Activated CD4-positive, alpha-beta T cell treated with anti-CD3 and anti-CD28 coated beads for 1 hour (primary cell): ENCODE data around the gene GALNT18.

Experiments
- DNase-seq: peaks from one replicate; pipeline ENCODE4 v3.0.0-alpha.2; 2020

GALNT18 gene

GRCh38 chr11:11426226-11426952 lies 195.4 kb downstream of the GALNT18 start:
- DNase-seq: no peak

DNA sequence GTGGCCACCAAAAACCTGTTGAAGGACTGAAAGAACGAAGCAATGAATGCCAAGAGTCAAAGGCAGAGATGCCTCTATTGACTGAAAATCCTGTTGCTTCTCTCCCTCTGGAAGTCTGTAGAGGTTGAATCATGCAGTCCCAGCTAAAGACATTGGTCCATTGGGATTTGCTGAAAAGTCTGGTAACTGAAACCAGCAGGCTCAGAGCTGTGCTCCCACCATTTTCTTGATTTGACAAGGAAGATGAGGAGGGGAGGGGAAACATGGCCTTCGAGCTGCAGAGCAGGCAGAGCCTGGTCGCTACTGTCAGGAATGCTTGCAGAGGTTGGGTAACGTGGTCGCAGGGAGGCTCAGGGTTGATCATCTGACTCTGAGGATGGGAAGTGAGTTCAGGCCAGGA lies 196.0 kb downstream of the GALNT18 start:
- DNase-seq: no peak

- no peak for DNase-seq
Observed at GRCh38 chr11:11424688-11425087, 197.1 kb downstream of the GALNT18 start.

DNA sequence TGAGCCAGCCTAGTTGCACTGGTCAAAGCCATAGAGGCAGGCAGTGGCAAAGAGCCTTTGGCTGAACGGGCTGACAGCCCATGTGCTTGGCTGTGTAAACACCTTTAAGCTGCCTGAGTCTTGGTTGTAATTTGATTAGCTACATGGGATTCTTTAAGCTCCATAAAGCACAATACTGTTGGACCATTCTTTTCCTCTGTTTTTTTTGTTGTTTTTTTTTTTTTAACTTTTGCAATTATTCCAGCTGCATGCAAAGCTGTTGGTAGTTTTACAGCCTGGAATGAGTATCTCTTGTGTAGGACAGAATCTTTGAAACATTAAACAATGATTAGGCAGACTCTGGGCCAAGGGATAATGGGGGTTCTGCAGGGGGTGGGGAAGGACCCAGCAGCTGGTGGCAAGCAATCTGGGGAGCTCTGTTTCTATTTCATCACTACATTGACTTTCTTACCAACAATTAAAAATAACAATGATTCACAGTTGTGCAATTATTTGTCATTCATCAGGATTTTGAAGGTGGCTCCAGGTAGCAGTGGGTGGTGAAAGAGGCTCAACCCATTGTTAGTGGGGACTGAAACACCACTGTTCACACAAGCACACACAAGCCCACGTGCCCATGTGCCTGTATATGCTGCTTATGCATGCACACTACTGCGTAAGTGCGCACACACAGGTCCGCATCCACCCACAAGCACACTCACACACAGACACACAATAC lies 199.2 kb downstream of the GALNT18 start:
- no peak for DNase-seq

DNA sequence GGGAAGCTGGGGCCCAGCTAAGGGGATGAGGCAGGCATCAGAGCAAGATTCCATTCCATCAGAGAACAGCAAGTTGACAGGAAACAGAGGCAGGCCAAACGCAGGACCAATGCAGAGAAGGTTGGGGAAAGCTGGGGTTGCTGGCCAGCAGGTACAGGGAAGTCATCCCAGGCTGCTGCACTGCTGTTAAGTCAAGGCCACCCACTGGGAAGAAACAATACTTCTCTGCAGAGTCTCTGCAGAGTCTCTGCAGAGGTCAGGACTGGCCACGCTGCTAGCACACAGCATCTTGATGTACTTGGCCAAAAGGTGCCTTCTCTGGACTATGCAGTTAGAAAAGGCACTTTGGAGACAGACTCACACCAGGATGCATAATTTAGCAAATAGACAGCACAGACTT lies 200.3 kb downstream of the GALNT18 start:
- DNase-seq: no peak

DNA sequence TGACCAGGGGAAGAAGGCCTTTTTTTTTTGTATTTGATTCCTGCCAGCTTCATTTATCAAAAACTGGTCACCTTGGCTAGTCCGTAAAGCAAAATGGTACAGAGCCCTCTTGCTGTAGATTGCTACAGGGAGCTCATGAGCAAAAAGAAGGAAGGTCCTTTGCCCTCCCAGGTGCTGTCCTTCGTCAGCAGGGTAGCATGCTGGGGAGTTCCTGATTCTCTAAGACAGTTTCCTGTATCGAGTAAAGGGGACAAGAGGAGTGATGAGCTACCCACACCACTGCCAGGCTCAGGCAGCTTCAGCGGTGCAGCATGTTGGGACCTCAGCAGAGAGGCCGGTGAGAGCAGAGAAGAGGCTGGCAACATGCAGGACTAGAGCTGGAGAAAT lies 200.9 kb downstream of the GALNT18 start:
- DNase-seq: no peak

DNA sequence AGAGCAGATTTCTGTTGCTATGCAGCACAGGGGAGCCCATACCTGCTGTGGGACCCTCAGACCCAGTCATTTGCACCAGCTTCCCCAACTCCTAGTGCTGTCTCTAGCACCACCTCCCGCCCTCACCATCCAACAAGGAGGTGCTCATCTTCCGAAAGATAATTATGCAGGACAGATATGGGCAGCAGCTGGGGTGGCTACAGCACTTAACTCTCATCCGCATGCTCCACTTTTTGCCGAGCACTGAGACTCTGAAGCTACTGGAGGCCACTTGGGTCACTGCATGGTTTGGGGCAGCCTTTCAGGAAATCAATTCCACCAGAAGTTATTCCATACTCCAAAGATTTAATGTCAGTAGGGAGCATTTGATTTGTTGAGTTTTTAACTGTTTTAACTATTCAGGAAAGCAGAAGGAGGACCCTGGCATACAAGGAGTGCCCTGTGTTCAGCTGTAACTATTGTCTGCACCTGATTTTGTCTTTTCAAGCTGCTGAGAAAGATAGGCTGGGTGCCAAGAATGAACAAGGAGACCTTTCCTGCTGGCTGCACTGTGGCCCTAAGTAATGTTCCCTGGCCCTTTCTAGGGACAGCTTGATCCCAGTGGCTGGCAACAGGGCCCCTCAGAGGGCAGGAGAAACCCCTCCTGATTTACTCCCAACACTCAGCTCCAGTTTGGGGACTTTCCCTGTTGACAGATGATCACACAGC lies 201.5 kb downstream of the GALNT18 start:
- no peak for DNase-seq

DNA sequence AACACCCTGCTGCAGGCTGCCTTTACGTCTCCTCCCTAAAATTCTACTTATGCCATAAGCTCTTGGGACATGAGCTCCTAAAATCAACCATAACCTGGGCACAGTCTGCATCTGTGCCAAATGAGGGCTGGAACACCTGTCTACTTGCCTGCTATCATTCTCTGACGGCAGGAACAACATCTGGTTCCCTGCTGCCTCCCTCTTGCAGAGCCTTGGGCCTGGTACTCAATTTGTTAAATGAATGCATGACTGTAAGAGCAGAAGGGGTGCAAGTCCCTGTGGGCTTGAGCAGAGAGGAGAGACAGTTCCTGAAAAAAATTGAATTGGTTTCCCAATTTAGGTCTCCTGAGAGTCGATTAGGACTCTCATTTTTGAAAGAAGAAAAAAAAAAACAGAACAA lies 202.1 kb downstream of the GALNT18 start:
- DNase-seq: no peak

- no peak for DNase-seq
Observed at GRCh38 chr11:11416917-11417316, 204.9 kb downstream of the GALNT18 start.

- DNase-seq: no peak
Observed at GRCh38 chr11:11416502-11416901, 205.3 kb downstream of the GALNT18 start.

DNA sequence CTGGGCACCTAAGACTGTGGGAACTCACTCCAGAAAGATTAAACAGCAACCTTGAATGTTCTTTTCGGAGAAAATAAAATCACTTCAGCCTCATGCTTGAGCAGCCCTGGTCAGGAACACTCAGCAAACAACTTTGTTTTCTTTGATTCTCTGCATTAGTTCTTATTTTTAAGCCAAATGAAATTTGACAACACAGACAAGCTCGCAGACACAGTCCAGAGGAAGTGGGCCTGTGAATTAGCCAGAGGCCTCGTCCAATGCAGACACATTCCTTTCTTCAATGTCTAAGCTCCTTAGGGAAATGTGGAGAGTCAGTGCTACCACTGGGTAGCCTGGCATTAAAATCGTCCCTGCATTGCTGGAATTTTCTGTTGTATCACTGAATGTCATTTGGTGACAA lies 205.9 kb downstream of the GALNT18 start:
- DNase-seq: no peak

DNA sequence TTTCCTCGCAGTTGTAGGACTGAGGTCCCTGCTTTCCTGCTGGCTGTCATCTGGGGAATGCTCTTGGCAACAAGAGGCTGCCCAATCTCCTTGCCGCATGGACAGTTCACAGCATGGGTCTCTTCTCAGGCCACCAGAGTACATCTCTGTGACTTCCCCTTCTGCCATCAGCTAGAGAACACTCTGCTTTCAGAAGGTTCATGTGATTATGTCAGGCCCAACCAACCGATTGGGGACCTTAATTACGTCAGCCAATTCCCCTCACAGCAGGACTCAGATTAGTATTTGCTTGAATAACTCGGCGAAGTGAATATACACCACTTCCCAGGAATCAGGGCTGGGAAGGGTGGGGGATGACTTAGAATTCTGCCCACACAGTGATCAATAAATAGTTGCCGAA lies 206.8 kb downstream of the GALNT18 start:
- no peak for DNase-seq

DNA sequence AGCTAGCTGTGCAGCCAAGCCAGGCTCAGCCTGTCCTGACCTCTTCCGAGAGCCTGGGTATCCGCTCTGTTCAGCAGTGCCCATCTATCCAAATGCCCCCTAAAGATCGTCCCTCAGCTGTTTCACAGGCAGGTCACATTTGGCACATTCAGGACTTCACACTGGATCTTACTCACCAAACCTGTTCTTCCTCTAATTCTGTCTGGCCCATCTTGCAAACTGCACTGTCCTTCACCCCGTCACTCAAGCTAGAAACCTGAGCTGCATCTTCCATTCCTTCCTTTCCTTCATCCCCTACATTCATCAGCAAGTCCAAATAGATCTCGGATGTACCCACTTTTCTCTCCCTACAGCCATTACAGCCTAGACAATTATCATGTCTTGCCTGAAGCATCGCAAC lies 208.0 kb downstream of the GALNT18 start:
- no peak for DNase-seq

GRCh38 chr11:11411401-11411985 lies 210.3 kb downstream of the GALNT18 start:
- DNase-seq: no peak

DNA sequence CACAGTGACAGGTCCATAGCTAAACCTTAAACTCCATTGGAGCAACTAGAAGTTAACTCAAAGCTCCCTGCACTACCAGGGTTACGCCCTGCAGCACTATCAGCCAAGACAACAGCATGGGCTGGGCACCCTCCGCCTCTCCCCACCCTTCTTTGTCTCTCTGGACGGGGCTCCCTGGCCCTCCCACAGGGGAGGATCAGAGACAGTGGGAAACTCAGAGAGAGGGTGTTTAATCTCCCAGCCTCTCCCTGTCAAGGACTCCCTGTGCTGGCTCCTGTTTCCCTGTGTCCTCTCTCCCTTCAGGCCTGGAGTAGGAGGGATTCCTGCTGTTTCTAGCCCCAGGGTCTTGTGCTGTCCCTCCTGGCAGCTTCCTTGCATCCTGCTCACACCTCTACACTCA lies 211.9 kb downstream of the GALNT18 start:
- no peak for DNase-seq

- DNase-seq: no peak
Observed at GRCh38 chr11:11409224-11409623, 212.6 kb downstream of the GALNT18 start.

- DNase-seq: no peak
Observed at GRCh38 chr11:11408436-11409221, 213.2 kb downstream of the GALNT18 start.

GRCh38 chr11:11407763-11408084 lies 214.1 kb downstream of the GALNT18 start:
- DNase-seq: no peak

GRCh38 chr11:11407065-11407762 lies 214.6 kb downstream of the GALNT18 start:
- no peak for DNase-seq

- no peak for DNase-seq
Observed at GRCh38 chr11:11406652-11407051, 215.2 kb downstream of the GALNT18 start.

DNA sequence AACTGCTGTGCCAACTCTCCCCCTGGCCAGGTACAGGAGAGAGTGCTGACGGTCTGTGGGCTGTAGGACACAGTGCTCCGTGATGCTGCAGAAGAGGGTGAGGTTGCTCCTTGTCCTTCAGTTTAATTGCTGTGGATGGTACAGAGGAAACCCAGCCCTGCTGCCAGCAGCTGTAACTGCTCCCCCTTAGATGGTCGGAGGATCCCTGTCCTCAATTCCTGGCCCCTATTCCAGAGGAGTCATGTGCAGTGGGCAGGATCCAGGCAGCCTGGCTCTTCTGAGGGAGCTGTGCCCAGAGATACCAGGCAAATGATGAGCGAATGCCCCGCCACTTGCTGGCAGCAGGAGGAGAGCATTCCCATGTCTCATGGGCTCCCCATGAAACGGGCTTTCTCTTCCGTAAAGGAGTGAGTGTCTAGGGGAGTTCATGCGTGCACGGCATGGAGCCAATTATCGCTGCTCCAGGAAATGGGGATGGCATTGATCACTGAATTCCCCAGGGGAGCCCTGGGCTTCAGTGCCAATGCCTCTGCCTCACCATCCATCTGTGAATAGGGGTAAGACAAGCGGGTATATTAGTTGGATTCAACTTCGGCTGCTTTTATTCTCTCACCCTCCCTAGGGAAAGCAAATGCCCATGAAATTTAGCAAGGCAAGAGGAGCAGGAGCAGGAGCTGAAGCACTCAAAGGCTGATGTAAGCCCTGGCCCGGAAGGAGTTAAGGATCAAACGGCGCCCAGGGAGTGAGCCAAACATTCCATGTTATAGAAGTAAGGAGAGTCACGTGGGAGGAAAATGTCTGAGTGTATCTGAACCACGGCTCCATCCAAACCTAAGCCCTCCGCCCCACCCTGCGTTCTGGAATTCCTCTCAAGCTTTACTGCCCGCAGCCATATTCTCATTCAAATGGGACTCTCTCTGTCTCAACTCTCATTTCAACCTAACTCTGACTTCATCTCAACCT lies 217.8 kb downstream of the GALNT18 start:
- no peak for DNase-seq
